PFSK-1 (cell line): Measurements from ENCODE around the gene TMEM40.

ENCODE experiments used
- FOXP2 ChIP-seq: optimal IDR thresholded peaks from 2 replicates; pipeline ENCODE3; 2011; ENCODE audit warnings: borderline replicate concordance, control low read depth, inconsistent platforms; ENCODE audit not compliant: insufficient read depth; ENCODE audit errors: extremely low read length, extremely low read depth
- POLR2AphosphoS5 ChIP-seq: IDR thresholded peaks from 2 replicates; pipeline ENCODE4 v1.6.1; 2012; ENCODE audit warnings: low read depth, mild to moderate bottlenecking, control low read depth, low read length, moderate library complexity
- REST ChIP-seq, 2 experiments: IDR thresholded peaks; 2 replicates each; pipeline versions ENCODE4 v1.6.1 to v1.8.0; 2011 to 2012; ENCODE audit warnings: low read depth in 2 of 2, low read length in 2 of 2, control low read depth in 1 of 2, inconsistent platforms in 1 of 2, mild to moderate bottlenecking in 1 of 2, moderate library complexity in 1 of 2; ENCODE audit not compliant: insufficient read depth in 1 of 2
- SIN3A ChIP-seq: IDR thresholded peaks from 2 replicates; pipeline ENCODE4 v1.6.1; 2012; ENCODE audit warnings: mild to moderate bottlenecking, low read length, moderate library complexity, borderline replicate concordance; ENCODE audit not compliant: insufficient read depth
- TAF1 ChIP-seq: IDR thresholded peaks from 2 replicates; pipeline ENCODE4 v1.6.1; 2012; ENCODE audit warnings: low read length, control low read depth, borderline replicate concordance; ENCODE audit not compliant: insufficient read depth

TMEM40 gene

DNA sequence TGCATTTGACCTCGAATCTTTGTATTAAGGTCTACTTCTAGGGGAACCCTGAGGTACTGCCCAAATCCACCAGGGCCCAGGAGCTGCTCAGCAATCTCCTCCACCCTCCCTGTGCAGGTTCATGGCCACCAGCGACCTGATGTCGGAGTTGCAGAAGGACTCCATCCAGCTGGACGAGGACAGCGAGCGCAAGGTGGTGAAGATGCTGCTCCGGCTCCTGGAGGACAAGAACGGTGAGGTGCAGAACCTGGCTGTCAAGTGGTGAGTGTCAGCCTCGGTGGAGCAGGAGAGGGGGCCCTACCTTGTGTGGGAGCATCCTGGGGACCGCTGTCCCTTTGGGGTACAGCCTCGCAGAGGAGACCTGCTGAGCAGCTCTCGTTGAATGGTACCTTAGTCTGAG lies 44.3 kb upstream of the TMEM40 start:
- TF ChIP-seq FOXP2 (no peak), REST (IDR thresholded peaks at IDR 0.05; ENCODE audit: insufficient read depth in 1 of 2, low read depth in 2 of 2, low read length in 2 of 2) (no peak), POLR2AphosphoS5 (no peak), TAF1 (no peak), SIN3A (no peak)

- TF ChIP-seq REST (IDR thresholded peaks at IDR 0.05; ENCODE audit: insufficient read depth in 1 of 2, low read depth in 2 of 2, low read length in 2 of 2) (no peak), SIN3A (no peak), POLR2AphosphoS5 (no peak), FOXP2 (no peak)
Observed at GRCh38 chr3:12799525-12800440, 40.7 kb upstream of the TMEM40 start.

DNA sequence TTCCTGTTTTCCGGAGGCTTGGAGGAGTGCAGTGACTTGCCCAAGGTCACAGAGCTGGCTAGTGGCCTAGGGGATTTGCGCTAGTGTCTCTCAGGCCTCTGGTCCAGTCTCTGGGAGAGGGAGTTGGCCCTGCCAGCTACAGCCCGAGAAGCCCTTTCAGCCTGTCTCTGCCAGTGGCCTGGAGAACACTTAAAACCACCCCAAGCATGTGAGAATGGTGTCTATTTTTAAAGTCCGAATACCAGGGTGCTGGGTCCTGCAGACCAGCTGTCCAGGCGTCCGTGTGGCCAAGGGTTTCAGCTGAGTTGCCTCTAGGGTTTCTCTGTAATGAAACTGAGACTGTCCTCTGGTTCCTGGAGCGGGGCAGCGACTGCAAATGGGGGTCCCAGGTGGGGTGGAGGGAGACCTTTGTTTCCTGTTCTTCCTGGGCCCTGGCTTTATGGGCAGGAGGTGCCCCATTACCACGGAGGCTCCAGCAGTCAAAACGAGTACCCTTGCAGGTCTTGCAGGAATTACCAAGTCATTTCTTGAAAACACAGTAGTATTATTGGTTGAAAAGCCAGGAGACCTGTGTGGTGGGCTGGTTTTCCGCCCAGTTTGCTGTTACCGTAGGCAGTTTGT lies 39.6 kb upstream of the TMEM40 start:
- TF ChIP-seq FOXP2 (no peak), SIN3A (no peak), REST (IDR thresholded peaks at IDR 0.05; ENCODE audit: insufficient read depth in 1 of 2, low read depth in 2 of 2, low read length in 2 of 2) (no peak)

DNA sequence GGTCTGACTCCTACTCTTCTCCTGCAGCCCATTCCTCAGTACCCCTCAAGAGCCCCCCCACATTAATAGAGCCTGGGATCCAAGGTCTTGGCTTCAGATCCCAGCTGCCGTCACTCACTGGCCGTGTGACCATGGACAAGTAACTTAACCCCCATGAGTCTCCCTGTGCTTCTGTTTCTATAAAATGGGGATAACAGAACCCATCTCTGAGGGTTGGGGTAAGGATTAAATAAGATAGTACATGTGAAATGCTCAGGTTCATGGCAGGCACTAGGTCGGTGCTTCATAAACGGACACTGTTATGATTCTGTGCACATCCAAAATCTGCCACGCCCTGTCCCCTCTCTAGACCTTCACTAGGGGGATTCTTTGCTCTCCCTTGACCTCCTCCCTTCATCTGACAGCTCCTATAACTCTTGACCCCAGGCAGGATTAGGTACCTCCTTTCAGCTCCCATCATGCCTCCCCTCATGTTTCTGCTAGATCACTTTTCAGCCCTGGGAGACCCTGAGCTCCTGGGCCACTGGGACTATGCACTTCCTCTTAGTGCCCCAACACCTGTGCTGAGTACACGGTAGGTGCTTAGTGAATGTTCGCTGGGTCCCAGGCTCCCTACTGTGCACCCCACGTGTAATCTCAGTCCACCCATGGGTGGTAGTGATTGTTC lies 39.0 kb upstream of the TMEM40 start:
- TF ChIP-seq FOXP2, result no peak
- no peak for TF ChIP-seq SIN3A
- no peak for TF ChIP-seq POLR2AphosphoS5
- no peak for TF ChIP-seq REST (IDR thresholded peaks at IDR 0.05; ENCODE audit: insufficient read depth in 1 of 2, low read depth in 2 of 2, low read length in 2 of 2)
- no peak for TF ChIP-seq TAF1
